GM12801 (cell line): ENCODE data around the gene NEB.

ENCODE experiments used
- TF ChIP-seq, protein P1 (sequence below): IDR thresholded peaks from one replicate; pipeline ENCODE4 v1.5.1; 2011; ENCODE audit warnings: control low read depth; ENCODE audit not compliant: insufficient read length; ENCODE audit errors: extremely low read depth

Gene NEB

DNA sequence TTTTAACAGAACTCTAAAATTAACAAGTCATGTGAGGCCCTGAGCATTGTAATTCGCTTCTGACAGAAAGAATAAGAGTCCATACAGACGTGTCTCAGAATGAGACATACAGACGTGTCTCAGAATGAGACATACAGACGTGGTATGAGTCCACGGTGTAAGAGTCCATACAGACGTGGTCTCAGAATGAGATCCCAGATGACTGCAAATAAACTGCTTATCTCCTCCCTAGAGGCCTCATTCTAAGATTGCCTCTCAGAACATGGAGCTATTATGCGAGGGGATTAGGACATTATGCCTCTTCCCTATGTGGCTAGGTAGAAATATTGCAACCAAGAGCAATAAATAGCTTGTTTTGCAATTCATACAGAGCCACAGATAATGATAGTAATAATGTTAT lies 63.9 kb downstream of the NEB start:
- TF ChIP-seq, protein P1, sequence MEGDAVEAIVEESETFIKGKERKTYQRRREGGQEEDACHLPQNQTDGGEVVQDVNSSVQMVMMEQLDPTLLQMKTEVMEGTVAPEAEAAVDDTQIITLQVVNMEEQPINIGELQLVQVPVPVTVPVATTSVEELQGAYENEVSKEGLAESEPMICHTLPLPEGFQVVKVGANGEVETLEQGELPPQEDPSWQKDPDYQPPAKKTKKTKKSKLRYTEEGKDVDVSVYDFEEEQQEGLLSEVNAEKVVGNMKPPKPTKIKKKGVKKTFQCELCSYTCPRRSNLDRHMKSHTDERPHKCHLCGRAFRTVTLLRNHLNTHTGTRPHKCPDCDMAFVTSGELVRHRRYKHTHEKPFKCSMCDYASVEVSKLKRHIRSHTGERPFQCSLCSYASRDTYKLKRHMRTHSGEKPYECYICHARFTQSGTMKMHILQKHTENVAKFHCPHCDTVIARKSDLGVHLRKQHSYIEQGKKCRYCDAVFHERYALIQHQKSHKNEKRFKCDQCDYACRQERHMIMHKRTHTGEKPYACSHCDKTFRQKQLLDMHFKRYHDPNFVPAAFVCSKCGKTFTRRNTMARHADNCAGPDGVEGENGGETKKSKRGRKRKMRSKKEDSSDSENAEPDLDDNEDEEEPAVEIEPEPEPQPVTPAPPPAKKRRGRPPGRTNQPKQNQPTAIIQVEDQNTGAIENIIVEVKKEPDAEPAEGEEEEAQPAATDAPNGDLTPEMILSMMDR, result no peak

DNA sequence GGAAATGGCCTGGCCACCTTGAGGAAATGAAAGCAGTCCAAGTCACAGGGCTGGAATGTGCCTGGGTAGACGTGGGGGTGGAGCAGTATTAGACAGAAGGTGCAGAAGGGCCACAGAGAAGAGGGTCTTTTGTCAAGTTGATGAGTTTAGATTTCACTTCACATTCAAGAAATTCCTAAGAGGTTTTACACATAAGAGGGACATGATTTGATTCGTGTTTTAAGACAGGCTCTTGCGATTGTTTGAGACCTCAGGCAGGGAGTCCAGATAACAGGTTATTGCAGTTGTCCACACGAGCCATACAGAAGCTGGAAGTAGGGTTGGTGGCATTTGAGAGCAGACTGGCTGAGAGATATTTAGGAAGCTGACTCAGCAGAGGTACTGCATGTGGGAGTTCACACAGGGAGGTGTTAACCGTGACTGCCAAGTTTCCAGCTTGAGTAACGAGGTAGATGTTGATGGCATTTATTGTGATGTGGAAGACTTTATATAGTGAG lies 64.6 kb downstream of the NEB start:
- TF ChIP-seq, protein P1, result no peak

DNA sequence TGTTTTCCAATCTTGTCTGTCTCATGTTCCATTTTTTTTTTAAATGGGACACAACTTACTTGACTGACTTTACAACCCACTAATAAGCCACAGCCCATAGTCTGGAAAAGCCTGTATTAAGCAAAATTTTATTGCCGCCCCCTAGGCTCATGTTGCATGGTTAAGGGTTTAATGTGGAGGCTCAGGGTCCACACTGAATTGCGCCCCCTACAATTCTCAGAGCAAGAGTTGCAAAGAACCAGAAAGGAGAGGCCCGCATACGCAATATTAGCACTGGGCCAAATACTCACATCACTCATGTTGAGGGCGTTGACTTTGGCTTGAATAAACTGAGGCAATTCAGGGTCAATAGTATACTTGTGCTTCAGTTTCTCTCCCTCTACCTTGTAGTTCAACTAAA lies 65.5 kb downstream of the NEB start:
- TF ChIP-seq, protein P1, result no peak

DNA sequence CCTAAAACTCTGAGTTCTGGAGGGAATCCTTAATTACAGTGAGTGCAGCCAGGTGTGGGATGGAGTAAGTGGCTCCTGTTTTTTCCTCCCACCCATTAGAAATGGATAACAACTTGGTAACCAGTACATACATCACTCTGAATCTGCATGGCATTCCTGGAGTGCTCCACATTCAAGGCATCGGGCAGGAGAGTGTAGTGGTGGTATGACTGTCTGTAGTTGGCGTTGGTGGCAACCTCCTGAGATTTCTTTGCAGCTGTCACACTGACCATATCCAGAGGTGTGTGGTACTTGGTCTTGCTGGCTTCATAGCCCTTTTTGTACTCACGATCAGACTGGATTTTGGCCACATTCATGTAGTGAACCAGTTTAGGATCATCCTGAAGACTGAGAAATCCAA lies 68.3 kb downstream of the NEB start:
- TF ChIP-seq, protein P1, result no peak

DNA sequence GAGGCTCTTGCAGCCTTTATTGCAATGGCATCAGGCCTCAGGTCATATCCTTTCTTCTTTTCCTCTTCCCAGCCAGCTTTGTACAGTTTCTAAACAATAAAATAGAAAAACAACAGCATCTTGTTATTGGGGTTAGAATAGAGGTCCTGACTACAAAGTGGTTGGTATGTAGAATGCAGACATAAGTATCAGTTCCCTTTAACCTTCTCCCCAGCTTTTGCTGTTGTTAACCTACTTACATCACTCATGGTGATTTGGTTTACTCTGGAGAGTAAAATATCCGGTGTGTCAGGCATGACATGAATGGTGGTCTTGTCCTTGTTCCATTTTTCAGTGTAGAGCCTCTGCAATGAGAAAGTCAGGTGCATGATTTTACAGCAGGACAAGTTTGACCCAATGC lies 69.8 kb downstream of the NEB start:
- TF ChIP-seq, protein P1, result no peak

DNA sequence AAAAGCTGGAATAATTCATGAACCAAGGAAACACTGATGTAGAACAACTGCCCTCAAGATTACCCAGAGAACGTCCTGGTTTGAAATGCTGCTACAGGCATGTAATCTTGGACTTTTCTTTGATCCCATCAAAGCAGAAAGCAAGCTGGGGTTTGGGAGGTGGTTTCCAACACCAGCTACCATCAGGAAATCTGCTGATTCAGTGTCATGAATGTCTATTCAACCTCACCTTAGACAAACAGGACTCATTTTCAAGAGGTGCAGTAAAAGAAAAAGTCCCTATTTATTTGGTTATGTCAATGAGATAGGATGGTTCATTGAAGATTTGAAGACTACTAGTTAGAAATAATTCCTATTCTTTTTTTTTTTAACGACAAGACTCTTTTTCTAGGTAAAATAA lies 72.7 kb downstream of the NEB start:
- TF ChIP-seq, protein P1, result no peak

DNA sequence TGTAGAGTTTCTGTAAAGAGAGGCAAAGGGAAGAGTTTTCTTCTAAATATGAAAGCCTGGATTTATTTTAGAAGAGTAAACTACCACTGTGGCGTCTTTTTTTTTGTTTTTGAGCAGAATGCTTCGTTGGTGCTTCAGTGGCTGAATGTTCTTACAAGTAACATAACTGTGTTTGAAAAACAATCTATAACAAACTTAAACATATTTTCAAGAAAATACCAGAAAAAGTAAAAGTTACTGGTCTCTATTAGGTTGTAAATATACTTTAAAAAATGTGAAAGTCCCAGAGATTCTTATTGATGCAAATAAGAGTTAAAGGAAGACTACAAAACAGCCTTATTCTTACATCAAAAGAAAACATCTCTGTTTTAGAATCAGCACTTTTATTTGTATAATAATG lies 76.2 kb downstream of the NEB start:
- TF ChIP-seq, protein P1, result no peak

DNA sequence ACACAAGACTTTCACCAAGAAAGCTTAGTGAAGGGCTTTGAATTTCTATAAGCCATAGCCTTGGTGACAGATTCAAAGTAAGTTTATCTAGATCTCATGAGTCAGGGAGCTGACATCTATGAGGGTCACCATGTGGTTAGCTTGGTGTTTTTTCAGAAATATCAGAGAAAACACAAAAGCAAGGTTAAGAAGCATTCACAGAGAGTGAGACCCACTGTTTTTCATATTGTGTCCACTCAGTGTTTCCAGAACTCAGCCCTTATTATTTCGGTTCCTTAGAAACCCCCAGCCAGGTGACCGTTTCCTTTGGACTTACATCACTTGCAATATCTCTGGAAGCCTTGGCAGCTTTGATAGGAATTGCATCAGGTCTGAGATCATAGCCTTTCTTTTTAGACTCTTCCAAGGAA lies 76.6 kb downstream of the NEB start:
- TF ChIP-seq, protein P1, result no peak
